GM12891 (cell line): ENCODE measurements around the gene VIM.

Experiments
- DNase-seq: peaks from one replicate; pipeline ENCODE4 v3.0.0; 2011; ENCODE audit warnings: low spot score; ENCODE audit not compliant: insufficient read length
- FAIRE-seq: peaks from 2 replicates; lab custom pipeline; 2011; peaks lifted over from hg19 to GRCh38; lab: Jason Lieb, UNC
- PAX5 ChIP-seq: IDR thresholded peaks from 2 replicates; pipeline ENCODE4 v1.6.1; 2011; ENCODE audit warnings: low read length, moderate library complexity, mild to moderate bottlenecking; ENCODE audit not compliant: insufficient read depth, severe bottlenecking
- POLR2A ChIP-seq: IDR thresholded peaks from 2 replicates; pipeline ENCODE4 v1.6.1; 2011; ENCODE audit warnings: low read depth, low read length, control low read depth
- POLR2AphosphoS5 ChIP-seq: IDR thresholded peaks from 2 replicates; pipeline ENCODE4 v1.6.1; 2011; ENCODE audit warnings: low read depth, low read length, control low read depth
- POU2F2 ChIP-seq: IDR thresholded peaks from 2 replicates; pipeline ENCODE4 v1.6.1; 2011; ENCODE audit warnings: low read depth, mild to moderate bottlenecking, control low read depth, low read length, moderate library complexity
- SPI1 ChIP-seq: IDR thresholded peaks from 2 replicates; pipeline ENCODE4 v1.6.1; 2011; ENCODE audit warnings: low read depth, low read length, control low read depth
- TAF1 ChIP-seq: IDR thresholded peaks from 2 replicates; pipeline ENCODE4 v1.6.1; 2011; ENCODE audit warnings: low read depth, low read length, control low read depth

Gene VIM

DNA sequence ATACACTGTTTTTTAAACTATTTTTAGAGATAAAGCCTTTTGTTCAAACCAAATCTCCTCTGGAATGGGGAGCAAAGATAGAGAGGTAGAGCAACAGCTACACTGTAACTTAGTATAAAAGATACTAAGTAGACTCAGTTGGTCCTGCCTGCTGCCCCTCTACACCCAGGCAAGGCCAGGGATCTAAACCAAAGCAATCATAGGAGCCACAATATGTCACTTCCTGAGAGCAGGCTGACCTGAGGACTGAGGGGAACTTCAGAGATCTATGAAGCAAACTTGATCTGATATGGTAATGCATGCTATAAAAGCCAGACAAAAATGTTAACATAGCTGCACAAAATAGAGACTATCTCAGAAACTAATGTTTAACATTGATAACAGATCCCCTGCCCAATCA, 19.6 kb upstream of the VIM start:
- DNase-seq = no peak
- TF ChIP-seq PAX5 (no peak), POLR2A (no peak), TAF1 (no peak)
- FAIRE-seq = no peak

DNA sequence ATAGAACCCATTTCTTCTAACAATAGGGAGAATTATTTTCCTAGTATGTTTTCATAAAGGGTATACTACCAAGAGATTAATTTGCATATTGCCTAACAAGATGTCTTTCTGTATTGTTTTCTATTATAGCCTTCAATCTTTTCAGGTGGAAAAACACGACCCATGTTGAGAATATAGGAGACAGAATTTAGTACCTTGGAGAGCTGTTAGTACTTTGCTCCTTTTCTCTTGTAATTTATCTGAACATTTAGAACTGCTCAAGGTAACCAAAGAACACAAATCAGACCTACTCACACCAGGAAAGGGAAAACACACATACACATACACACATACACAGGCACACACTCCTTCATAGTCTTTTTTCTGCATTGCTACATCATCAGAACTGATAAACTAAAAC, 18.7 kb upstream of the VIM start:
- DNase-seq (no peak), FAIRE-seq (no peak)
- TF ChIP-seq POLR2A (no peak), SPI1 (no peak), POU2F2 (no peak), PAX5 (no peak), TAF1 (no peak), POLR2AphosphoS5 (no peak)

DNA sequence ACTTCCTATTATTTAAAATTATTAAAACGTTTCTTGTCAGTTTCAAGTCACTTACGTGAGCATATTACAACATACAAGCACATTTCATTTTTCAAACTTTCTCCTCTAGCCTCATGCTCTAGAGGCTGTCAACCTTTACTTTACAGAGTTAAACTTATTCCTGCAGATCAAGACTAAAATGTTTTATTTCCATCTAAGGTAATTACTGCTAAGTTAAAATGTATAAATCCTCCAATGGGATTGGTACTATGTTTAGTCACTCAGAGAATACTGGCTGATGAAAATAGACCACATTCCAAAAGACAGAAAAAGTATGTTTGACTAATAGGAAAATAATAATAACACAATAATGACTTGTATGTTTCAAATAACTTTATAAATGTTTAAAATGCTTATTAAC, 18.2 kb upstream of the VIM start:
- FAIRE-seq (no peak), DNase-seq (no peak)
- TF ChIP-seq POLR2AphosphoS5 = no peak
- no peak for TF ChIP-seq PAX5
- no peak for TF ChIP-seq POLR2A
- TF ChIP-seq TAF1 = no peak
- no peak for TF ChIP-seq POU2F2
- TF ChIP-seq SPI1 = no peak

DNA sequence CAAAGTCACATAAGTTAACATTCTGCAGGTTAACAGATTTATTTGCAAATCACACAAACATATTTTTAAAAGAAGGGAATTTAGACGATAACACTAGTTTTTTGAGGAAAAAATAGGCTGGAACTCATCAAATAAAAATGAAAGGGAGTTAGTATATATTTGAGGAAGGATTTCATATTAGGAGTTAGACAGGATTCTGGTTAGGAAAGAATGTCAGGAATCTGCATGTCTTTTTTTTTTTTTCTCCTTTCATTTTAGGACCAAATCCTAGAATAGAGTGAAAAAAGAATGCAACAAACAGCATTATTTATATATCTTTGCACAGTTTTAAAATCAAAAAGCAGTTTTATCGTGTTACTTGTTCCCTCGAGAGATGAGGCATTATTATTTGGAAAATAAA, 17.7 kb upstream of the VIM start:
- DNase-seq (no peak), FAIRE-seq (no peak)
- TF ChIP-seq SPI1 = no peak
- no peak for TF ChIP-seq TAF1
- no peak for TF ChIP-seq PAX5
- no peak for TF ChIP-seq POLR2A
- TF ChIP-seq POLR2AphosphoS5 = no peak

DNA sequence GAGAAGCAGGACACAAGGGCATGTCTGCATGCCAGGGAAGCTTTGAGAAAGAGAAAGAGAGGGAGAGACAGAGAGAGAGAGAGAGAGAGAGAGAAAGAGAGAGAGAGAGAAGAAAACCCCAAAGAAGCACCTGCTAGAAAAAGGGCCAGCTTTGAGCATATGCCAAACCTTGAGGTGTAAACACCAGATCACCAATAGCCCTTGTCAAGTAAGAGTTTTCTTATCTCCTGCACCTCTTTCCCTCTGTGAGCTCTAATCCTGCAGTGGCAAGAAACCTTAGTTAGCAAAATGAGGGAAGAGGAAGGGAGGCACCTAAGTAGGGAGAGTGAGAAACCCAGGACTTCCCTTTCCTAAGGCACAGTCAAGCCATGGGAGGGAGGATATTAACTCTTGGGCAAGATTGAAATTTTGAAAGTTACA, 15.2 kb upstream of the VIM start:
- TF ChIP-seq TAF1 = no peak
- no peak for TF ChIP-seq POU2F2
- no peak for TF ChIP-seq POLR2A
- TF ChIP-seq POLR2AphosphoS5 = no peak
- TF ChIP-seq PAX5 = no peak
- TF ChIP-seq SPI1 = no peak
- no peak for FAIRE-seq
- DNase-seq = no peak

DNA sequence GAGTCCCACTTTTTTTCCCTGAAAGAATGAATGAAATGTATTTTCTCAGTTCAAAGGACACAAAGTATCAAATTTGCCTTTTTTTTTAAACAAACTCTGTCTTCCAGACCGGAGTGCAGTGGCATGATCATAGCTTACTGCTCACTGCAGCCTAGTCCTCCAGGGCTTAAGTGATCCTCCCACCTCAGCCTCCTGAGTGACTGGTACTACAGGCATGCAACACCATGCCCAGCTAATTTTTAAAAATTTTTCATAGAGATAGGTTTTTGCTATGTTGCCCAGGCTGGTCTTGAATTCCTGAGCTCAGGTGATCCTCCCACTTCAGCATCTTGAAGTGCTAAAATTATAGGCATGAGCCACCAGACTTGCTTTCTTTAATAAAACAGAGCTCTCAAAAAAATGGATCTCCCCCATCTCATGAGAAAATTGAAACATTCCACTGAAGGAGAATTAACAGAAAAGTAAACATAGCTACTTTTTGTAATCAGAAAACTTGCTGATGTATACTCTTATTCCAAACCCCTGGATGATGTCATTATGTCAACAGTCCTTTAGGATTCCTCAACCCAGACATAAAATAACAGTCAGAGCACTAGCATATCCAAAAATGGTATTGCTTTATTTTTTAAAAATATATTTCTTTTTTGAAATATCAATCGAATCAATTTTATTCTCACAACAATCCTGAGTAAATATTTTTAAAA, 14.2 kb upstream of the VIM start:
- DNase-seq (no peak), FAIRE-seq (no peak)
- TF ChIP-seq POLR2A (no peak), TAF1 (no peak), POU2F2 (no peak), PAX5 (no peak), POLR2AphosphoS5 (no peak), SPI1 (no peak)

DNA sequence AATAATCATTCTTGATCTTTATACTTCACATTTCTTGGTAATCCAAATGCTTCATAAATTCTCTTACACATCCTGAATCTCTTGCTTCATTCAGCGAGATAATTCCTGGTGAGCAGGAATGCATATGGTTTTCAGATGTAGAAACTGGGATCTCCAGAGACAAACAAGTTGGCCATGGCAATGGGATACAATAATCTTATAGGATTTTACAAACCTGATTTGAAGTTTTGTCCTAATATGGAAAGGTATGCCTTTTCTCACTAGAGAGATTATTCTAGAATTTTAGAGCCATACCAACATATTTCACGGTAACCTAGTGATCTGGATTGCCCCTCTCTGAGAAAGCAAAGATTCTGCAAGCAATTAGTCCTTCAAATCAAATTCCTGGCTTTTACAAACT, 13.5 kb upstream of the VIM start:
- DNase-seq (no peak), FAIRE-seq (no peak)
- TF ChIP-seq POLR2A (no peak), POU2F2 (no peak), SPI1 (no peak), PAX5 (no peak), TAF1 (no peak), POLR2AphosphoS5 (no peak)

DNA sequence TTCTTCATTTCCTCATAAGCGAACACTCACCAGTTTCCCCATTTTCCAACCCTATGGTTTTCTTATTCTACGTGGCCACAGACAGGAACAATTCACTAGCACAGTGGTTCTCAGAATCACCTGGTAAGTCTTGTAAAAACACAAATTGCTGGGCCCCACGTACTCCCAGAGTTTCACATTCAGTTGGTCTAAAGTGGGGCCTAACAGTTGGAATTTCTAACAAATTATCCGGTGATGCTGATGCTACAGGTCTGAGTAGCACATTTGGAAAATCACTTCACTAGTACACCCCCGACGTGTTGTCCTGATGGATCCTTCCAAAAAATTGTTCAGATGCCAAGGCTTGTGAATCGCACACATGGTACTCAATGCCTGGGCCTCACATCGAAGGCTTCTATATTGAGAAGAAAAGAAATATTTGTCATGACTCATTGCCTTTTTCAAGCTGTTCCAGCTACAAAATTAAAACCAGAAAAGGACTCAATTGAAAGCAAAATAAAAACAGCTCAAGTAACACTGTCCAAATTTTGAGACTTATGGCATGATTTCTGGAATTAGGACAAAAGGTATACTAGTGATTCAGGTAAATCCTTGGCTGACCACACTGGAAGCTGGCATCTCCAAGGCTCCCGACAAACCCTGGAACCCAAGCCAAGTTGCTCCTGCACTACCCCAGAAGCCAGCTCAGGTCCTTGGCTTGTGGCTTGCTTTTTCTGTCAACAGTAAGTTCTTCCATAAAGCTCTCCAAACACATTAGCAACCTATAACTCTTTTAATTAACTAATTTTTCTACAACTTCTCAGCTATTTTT, 12.9 kb upstream of the VIM start:
- TF ChIP-seq TAF1 (no peak), POLR2AphosphoS5 (no peak), POU2F2 (no peak), POLR2A (no peak), SPI1 (no peak), PAX5 (no peak)
- peak; percentile 9 for FAIRE-seq
- no peak for DNase-seq

DNA sequence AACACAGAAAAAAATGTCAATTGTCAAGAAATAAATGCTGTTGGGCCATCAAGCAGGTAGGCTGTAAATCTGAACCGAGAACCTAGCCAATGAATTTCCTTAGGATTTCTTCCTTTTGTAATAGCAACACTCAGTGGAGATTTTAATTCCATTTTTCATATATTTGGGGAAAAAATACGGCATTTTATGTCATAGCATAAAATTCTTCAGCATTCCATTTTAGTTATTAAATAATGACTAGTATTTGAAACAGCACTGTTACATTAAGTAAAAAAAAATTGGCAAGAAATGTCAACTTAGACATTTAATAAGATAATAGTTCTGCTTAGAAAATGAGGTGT, 12.3 kb upstream of the VIM start:
- no peak for FAIRE-seq
- TF ChIP-seq PAX5 (no peak), POLR2A (no peak), POU2F2 (no peak), TAF1 (no peak), SPI1 (no peak), POLR2AphosphoS5 (no peak)
- no peak for DNase-seq
